Heart right ventricle (tissue), 16 donors: ENCODE results near the gene KCNMA1. TPM values are rescaled to one million over a fixed set of nuclear protein-coding genes. Genes with fewer than 3 reads are reported as not detected.
A peak's percentile ranks its signal among the peaks of the same experiment; 100 is the strongest.

Experiments
- ATAC-seq, 8 donors: fragments of 200-7000 bp; cut with Tn5 transposase; one replicate each; pipeline ENCODE4 v1.9.1; 2020; ENCODE audit warnings: mild to moderate bottlenecking in 8 of 8, moderate library complexity in 8 of 8, moderate number of reproducible peaks in 1 of 8
- DNase-seq, 2 donors: peaks; one replicate each; pipeline ENCODE4 v3.0.0-alpha.2; 2020
- H3K27ac ChIP-seq, 10 donors: fragments of 200-600 bp; sonication (generic) in 2 of 10; one replicate each; pipeline versions ENCODE4 v1.5.0 to v1.8.0; 2020 to 2022; ENCODE audit warnings: mild to moderate bottlenecking in 3 of 10
- H3K27me3 ChIP-seq, 7 donors: fragments of 200-600 bp; one replicate each; pipeline ENCODE4 v1.8.0; 2021 to 2022; ENCODE audit warnings: mild to moderate bottlenecking in 2 of 7
- H3K36me3 ChIP-seq, 9 donors: fragments of 200-600 bp; sonication (generic) in 1 of 9; one replicate each; pipeline versions ENCODE4 v1.5.0 to v1.8.0; 2020 to 2022; ENCODE audit warnings: mild to moderate bottlenecking in 2 of 9
- H3K4me1 ChIP-seq, 9 donors: fragments of 200-600 bp; sonication (generic) in 1 of 9; one replicate each; pipeline versions ENCODE4 v1.5.0 to v1.8.0; 2020 to 2022; ENCODE audit warnings: mild to moderate bottlenecking in 4 of 9
- H3K4me3 ChIP-seq, 10 donors: fragments of 200-600 bp; sonication (generic) in 2 of 10; one replicate each; pipeline versions ENCODE4 v1.5.0 to v1.8.0; 2020 to 2022; ENCODE audit warnings: mild to moderate bottlenecking in 7 of 10, moderate library complexity in 2 of 10
- H3K9me3 ChIP-seq, 11 donors: fragments of 200-600 bp in 10 of 11; sonication (generic) in 2 of 11; one replicate each; pipeline versions ENCODE4 v1.5.0 to v1.8.0; 2013 to 2022; ENCODE audit warnings: mild to moderate bottlenecking in 2 of 11, control low read depth in 1 of 11, moderate library complexity in 1 of 11
- CTCF ChIP-seq, 9 donors: fragments of 200-600 bp; sonication (generic) in 2 of 9; IDR thresholded peaks; one replicate each; pipeline versions ENCODE4 v1.5.0 to v1.8.0; 2021 to 2022; ENCODE audit warnings: antibody characterized with exemption in 9 of 9, mild to moderate bottlenecking in 5 of 9, moderate library complexity in 1 of 9
- WGBS, 2 donors: extraction: QIAGEN DNeasy Blood & Tissue Kit; methylation state at CpG; one replicate each; pipeline ENCODE4 v1.1.7; 2013; ENCODE audit warnings: inconsistent platforms in 1 of 2; 5-methylcytosine and 5-hydroxymethylcytosine counted together
- intact Hi-C, 10 donors: fragments of 100-400 bp; cut with DNase I; formaldehyde crosslinking; loops; one replicate each; pipeline versions ENCODE4 v1.11.1 to v1.14.2; 2022
- polyA plus RNA-seq, 2 donors: library from polyadenylated mRNA; stranded (reverse); fragments of 200-250 nt; gene quantifications; one replicate each; pipeline ENCODE4 v1.2.3, GENCODE V29; 2013
- total RNA-seq, 10 donors: library from RNA; stranded (reverse); fragmentation: NEBNext Ultra II Directional in 3 of 10; extraction: Animal tissue kit (Norgen Biotek cat#: 25700) in 3 of 10; gene quantifications; one replicate each; pipeline versions ENCODE4 v1.2.1 to v1.2.4, GENCODE V29; 2021 to 2023
- donor health status: Arrhythmogenic right ventricular cardiomyopathy.
- donor health status: ischemic (EF 13 %, LVEDD 7.1; RV severe dilation, severe dysfunction).
- donor health status: healthy with polysubstance abuse.
- donor health status: DM: no; HTN: yes; CAD: no.
- donor health status: DM: no; HTN: no; CAD: no.
- donor health status: ischemic (EF 25% LVEDD 6.9; RV normal size, moderate dysfunction).
- donor health status: ischemic (EF 25% LVEDD 5.7; RV mildly dilated, moderate dysfunction).
- donor health status: healthy.
- donor health status: DM: yes; HTN: yes; CAD: no.
- donor health status: Ischemic cardiomyopathy.
- donor health status: ischemic (EF 35%, LVEDD 5.7; RV mildly dilated, moderate dysfunction).
- donor health status: nonischemic (EF 11% LVEDD 7.7; RV severe dilation, severe dysfunction).
- donor health status: DM: yes; HTN: yes; CAD: no.
- donor health status: PGD.
- donor health status: ischemic (EF 29% LVEDD 5.4; RV normal size, mild dysfunction).
- donor health status: nonischemic (EF 23%, LVEDD 6.1; RV moderate dilation, normal function).

KCNMA1 gene
- total and polyA plus RNA-seq, 12 donors, result 0.59 to 5.3 (median 1.6) TPM

- TF ChIP-seq CTCF (IDR thresholded peaks at IDR 0.05), result no peak
- H3K4me3 ChIP-seq, result no peak overlapping the region
- ATAC-seq (no peak), DNase-seq (no peak)
- H3K27me3 ChIP-seq, result peaks cover 0 to 8% (median 4%) of the 10 kb centered on the region in 7 donors
- no peaks in the 10 kb centered on the region for H3K9me3 ChIP-seq
- no peaks in the 10 kb centered on the region for H3K36me3 ChIP-seq
- 59% methylated on average over 4 of the region's 4 CpGs for WGBS, 2 donors
- intact Hi-C loops, result no loop called here
- H3K4me1 ChIP-seq, result peaks cover 0 to 7% (median 0%) of the 10 kb centered on the region in 9 donors
- no peak overlapping the region for H3K27ac ChIP-seq
Observed at GRCh38 chr10:77355844-77356243, 281.8 kb downstream of the KCNMA1 start.

GRCh38 chr10:77351386-77351785, 286.2 kb downstream of the KCNMA1 start:
- H3K4me3 ChIP-seq, result no peak overlapping the region
- ATAC-seq (no peak), DNase-seq (no peak)
- TF ChIP-seq CTCF (IDR thresholded peaks at IDR 0.05), result no peak
- intact Hi-C loops, result no loop called here
- no peaks in the 10 kb centered on the region for H3K36me3 ChIP-seq
- peak overlapping the region in 1 of 10 donors; percentile 52 for H3K27ac ChIP-seq
- H3K9me3 ChIP-seq, result no peaks in the 10 kb centered on the region
- H3K4me1 ChIP-seq, result peaks cover 0 to 7% (median 0%) of the 10 kb centered on the region in 9 donors
- peaks cover 0 to 5% (median 0%) of the 10 kb centered on the region in 7 donors for H3K27me3 ChIP-seq

GRCh38 chr10:77350711-77351119, 286.9 kb downstream of the KCNMA1 start:
- H3K27ac ChIP-seq, result no peak overlapping the region
- no peaks in the 10 kb centered on the region for H3K9me3 ChIP-seq
- DNase-seq, result no peak

GRCh38 chr10:77350134-77350533, 287.5 kb downstream of the KCNMA1 start:
- Histone ChIP-seq H3K4me1 (peaks cover 0 to 7% (median 0%) of the 10 kb centered on the region in 9 donors), H3K27ac (peak overlapping the region in 1 of 10 donors; percentile 44), H3K27me3 (peaks cover 0 to 5% (median 0%) of the 10 kb centered on the region in 7 donors), H3K36me3 (no peaks in the 10 kb centered on the region), H3K4me3 (no peak overlapping the region), H3K9me3 (no peaks in the 10 kb centered on the region)
- intact Hi-C loops, result no loop called here
- 83 to 90% methylated on average over 1 of the region's 1 CpG for WGBS, 2 donors
- no peak for TF ChIP-seq CTCF (IDR thresholded peaks at IDR 0.05)
- DNase-seq (no peak), ATAC-seq (no peak)

More at GRCh38 chr10:77350711-77351119, 286.9 kb downstream of the KCNMA1 start:
- peak in 2 of 8 donors; percentile 69 to 93 for ATAC-seq
- no peaks in the 10 kb centered on the region for H3K36me3 ChIP-seq
- 55 to 63% methylated on average over 1 of the region's 1 CpG for WGBS, 2 donors
- TF ChIP-seq CTCF (IDR thresholded peaks at IDR 0.05), result no peak
- intact Hi-C loops, result no loop called here
- no peak overlapping the region for H3K4me3 ChIP-seq
- H3K27me3 ChIP-seq, result peaks cover 0 to 3% (median 0%) of the 10 kb centered on the region in 7 donors
- H3K4me1 ChIP-seq, result peaks cover 0 to 7% (median 0%) of the 10 kb centered on the region in 9 donors
